Erythroblast (primary cell): ENCODE data around the gene DNMT1.

Experiments
- GATA1 ChIP-seq: IDR thresholded peaks from 2 replicates; pipeline ENCODE4 v1.6.1; 2011; ENCODE audit warnings: low read depth, mild to moderate bottlenecking, control low read depth, low read length, moderate library complexity
- POLR2A ChIP-seq: IDR thresholded peaks from 2 replicates; pipeline ENCODE4 v1.6.1; 2011; ENCODE audit warnings: mild to moderate bottlenecking, low read length

GRCh38 chr19:10211061-10211460 is 16.3 kb upstream of the DNMT1 start:
- no peak for TF ChIP-seq POLR2A
- no peak for TF ChIP-seq GATA1
